Neural crest cell (in vitro differentiated cells): ENCODE results near the gene SLFN11. TPM values are rescaled to one million over a fixed set of nuclear protein-coding genes. Genes with fewer than 3 reads are reported as not detected.

Source experiments
- DNase-seq: peaks from one replicate; pipeline ENCODE4 v3.0.0; 2021; ENCODE audit warnings: low read depth, mixed read lengths, low spot score
- H3K27ac Mint-ChIP-seq: one replicate; pipeline ENCODE4 v1.8.0; 2021; ENCODE audit warnings: mild to moderate bottlenecking, mixed read lengths; ENCODE audit not compliant: unreplicated experiment
- H3K27me3 Mint-ChIP-seq: 2 replicates; pipeline ENCODE4 v1.8.0; 2021; ENCODE audit warnings: low read depth, mild to moderate bottlenecking, mixed read lengths
- H3K36me3 Mint-ChIP-seq: 2 replicates; pipeline ENCODE4 v1.8.0; 2021; ENCODE audit warnings: low read depth, mild to moderate bottlenecking, mixed read lengths
- H3K4me1 Mint-ChIP-seq: 2 replicates; pipeline ENCODE4 v1.8.0; 2021; ENCODE audit warnings: mixed read lengths
- H3K4me3 Mint-ChIP-seq: one replicate; pipeline ENCODE4 v1.8.0; 2021; ENCODE audit warnings: mild to moderate bottlenecking, mixed read lengths
- H3K9me3 Mint-ChIP-seq: 2 replicates; pipeline ENCODE4 v1.8.0; 2021; ENCODE audit warnings: mixed read lengths
- total RNA-seq: library from RNA; stranded (reverse); gene quantifications from 2 replicates; pipeline ENCODE4 v1.2.1, GENCODE V29; 2021
- TF ChIP-seq, protein P1 (sequence below): fragments of 200-600 bp; sonication (generic); conservative IDR thresholded peaks from 2 replicates; pipeline ENCODE4 v1.5.0; 2021; ENCODE audit warnings: antibody characterized with exemption, mild to moderate bottlenecking

The SLFN11 gene
- total RNA-seq, 1 donor from 2014 or later = 17.6 TPM

DNA sequence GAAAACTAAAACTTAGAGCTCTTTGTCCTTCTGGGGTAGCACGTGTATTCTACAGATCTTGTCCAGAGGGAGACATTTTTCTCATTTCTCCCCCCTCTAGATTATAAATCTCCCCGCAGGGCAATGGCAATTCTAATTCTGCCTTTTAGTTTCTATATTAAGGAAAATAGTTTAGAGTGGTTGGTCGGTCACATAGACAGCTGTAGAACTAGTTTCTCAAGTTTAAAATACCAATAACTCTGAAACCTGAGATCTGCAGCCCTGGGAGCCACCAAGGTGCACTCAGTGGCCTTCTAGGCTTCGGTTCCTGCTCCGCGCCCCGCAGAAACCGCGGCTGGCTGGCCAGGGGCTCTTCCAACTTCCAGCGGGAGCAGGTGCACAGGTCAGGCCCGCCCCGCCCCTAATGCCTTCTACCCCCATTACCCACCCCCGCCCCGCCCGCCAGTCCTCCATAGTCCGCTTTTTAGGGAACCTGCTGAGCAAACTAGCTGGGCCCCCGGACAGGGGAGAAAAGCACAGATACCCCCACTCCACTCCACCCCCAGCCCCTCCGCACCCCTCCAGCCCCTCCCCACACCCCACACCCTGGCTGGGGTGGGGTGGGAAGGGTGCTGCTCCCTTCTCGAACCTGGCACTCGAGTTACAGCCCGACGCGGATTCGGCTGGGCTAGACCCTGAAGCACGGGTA is 431 bp downstream of the SLFN11 start:
- Mint-ChIP-seq H3K9me3 (peaks cover 17% of the 10 kb centered on the region), H3K4me1 (peaks cover 15% of the 10 kb centered on the region), H3K4me3 (peak overlapping the region; percentile 90), H3K27me3 (peaks cover 87% of the 10 kb centered on the region), H3K27ac (no peak overlapping the region), H3K36me3 (peaks cover 15% of the 10 kb centered on the region)
- DNase-seq = no peak
- TF ChIP-seq, protein P1, sequence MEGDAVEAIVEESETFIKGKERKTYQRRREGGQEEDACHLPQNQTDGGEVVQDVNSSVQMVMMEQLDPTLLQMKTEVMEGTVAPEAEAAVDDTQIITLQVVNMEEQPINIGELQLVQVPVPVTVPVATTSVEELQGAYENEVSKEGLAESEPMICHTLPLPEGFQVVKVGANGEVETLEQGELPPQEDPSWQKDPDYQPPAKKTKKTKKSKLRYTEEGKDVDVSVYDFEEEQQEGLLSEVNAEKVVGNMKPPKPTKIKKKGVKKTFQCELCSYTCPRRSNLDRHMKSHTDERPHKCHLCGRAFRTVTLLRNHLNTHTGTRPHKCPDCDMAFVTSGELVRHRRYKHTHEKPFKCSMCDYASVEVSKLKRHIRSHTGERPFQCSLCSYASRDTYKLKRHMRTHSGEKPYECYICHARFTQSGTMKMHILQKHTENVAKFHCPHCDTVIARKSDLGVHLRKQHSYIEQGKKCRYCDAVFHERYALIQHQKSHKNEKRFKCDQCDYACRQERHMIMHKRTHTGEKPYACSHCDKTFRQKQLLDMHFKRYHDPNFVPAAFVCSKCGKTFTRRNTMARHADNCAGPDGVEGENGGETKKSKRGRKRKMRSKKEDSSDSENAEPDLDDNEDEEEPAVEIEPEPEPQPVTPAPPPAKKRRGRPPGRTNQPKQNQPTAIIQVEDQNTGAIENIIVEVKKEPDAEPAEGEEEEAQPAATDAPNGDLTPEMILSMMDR = no peak

DNA sequence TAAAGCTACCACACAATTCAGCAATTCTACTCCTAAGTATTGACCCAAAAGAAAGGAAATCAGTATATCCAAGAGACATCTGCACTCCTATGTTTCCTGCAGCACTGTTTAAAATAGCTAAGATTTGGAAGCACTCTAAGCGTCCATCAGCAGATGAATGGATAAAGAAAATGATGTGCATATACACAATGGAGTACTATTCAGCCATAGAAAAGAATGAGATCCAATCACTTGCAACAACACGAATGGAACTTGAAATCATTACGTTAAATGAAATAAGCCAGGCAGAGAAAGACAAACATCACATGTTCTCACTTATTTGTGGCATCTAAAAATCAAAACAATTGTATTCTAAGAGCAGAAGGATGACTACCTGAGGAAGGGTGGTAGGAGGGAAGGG is 1.5 kb downstream of the SLFN11 start:
- peaks cover 87% of the 10 kb centered on the region for H3K27me3 Mint-ChIP-seq
- peak overlapping the region; percentile 24 for H3K4me3 Mint-ChIP-seq
- DNase-seq = no peak
- H3K27ac Mint-ChIP-seq = no peak overlapping the region
- H3K4me1 Mint-ChIP-seq = peaks cover 15% of the 10 kb centered on the region
- H3K36me3 Mint-ChIP-seq = peaks cover 15% of the 10 kb centered on the region
- TF ChIP-seq, protein P1 = no peak
- H3K9me3 Mint-ChIP-seq = peaks cover 17% of the 10 kb centered on the region

DNA sequence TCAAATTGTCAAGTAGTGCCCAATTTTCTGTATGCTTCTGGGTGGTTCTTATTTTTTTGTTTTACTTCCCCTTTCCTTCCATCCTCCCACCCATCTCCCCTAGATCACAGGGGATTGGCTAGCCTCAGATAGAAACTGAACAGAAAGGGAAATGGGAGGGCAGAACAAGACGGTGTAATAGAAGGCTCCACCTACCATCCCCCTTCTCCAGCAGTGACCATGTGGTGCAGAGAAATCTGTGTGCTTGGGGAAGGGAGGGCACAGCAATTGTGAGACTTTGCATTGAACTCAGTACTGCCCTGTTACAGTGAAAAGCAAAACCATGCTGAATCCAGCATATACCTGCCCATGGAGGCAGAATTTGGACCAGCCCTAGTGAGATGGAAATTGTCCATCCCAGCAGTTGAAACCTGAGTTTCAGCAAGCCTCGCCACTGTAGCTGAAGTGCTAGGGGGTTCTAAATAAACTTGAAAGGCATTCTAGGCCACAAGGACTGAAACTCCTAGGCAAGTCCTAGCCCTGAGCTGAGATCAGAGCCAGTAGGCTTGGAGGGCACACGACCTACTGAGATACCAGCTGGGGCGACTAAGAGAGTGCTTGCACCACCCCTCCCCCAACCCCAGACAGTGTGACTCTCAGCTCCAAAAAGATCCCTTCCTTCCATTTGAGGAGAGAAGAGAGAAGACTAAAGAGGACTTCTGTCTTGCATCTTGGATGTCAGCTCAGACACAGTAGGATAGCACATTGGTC is 5.2 kb downstream of the SLFN11 start:
- Mint-ChIP-seq H3K36me3 (peaks cover 15% of the 10 kb centered on the region), H3K27me3 (peaks cover 89% of the 10 kb centered on the region), H3K4me3 (no peak overlapping the region), H3K4me1 (no peaks in the 10 kb centered on the region), H3K9me3 (peaks cover 17% of the 10 kb centered on the region), H3K27ac (no peak overlapping the region)
- TF ChIP-seq, protein P1 = no peak
- no peak for DNase-seq

- no peak for DNase-seq
- Mint-ChIP-seq H3K27me3 (peaks cover 66% of the 10 kb centered on the region), H3K36me3 (no peaks in the 10 kb centered on the region), H3K4me3 (no peak overlapping the region), H3K27ac (no peak overlapping the region), H3K9me3 (no peaks in the 10 kb centered on the region), H3K4me1 (no peaks in the 10 kb centered on the region)
- TF ChIP-seq, protein P1 = no peak
These were observed 12.4 kb downstream of the SLFN11 start for GRCh38 chr17:35361027-35361426.

GRCh38 chr17:35359398-35359797 is 14.0 kb downstream of the SLFN11 start:
- peaks cover 58% of the 10 kb centered on the region for H3K27me3 Mint-ChIP-seq
- no peaks in the 10 kb centered on the region for H3K9me3 Mint-ChIP-seq
- TF ChIP-seq, protein P1 = no peak
- no peak for DNase-seq
- no peak overlapping the region for H3K4me3 Mint-ChIP-seq
- H3K4me1 Mint-ChIP-seq = no peaks in the 10 kb centered on the region
- H3K27ac Mint-ChIP-seq = no peak overlapping the region
- no peaks in the 10 kb centered on the region for H3K36me3 Mint-ChIP-seq
